GM10266 (cell line): ENCODE measurements around the gene CD274.
A peak's percentile ranks its signal among the peaks of the same experiment; 100 is the strongest.

Experiments used
- DNase-seq: peaks from one replicate; pipeline ENCODE4 v3.0.0; 2012; ENCODE audit errors: extremely low spot score
- CTCF ChIP-seq: IDR thresholded peaks from 2 replicates; pipeline ENCODE4 v1.5.1; 2012; ENCODE audit warnings: mild to moderate bottlenecking, low read depth; ENCODE audit not compliant: control insufficient read depth, insufficient read depth; ENCODE audit errors: missing control alignments

CD274 gene

GRCh38 chr9:5500441-5501235, 50.3 kb downstream of the CD274 start:
- TF ChIP-seq CTCF: no peak
- no peak for DNase-seq

- no peak for DNase-seq
- no peak for TF ChIP-seq CTCF
Observed at GRCh38 chr9:5502553-5502952, 52.2 kb downstream of the CD274 start.

- no peak for DNase-seq
- TF ChIP-seq CTCF: no peak
Observed at GRCh38 chr9:5509573-5509972, 59.2 kb downstream of the CD274 start.

- peak; percentile 31 for DNase-seq
- no peak for TF ChIP-seq CTCF
Observed at GRCh38 chr9:5510360-5510931, 60.1 kb downstream of the CD274 start, which contains the start of gene PDCD1LG2. TSS of gene PDCD1LG2 (plus strand) at chr9:5510531. CDS start at chr9:5522547, 12,016 bp downstream.

GRCh38 chr9:5510989-5511388, 60.6 kb downstream of the CD274 start:
- DNase-seq: no peak
- no peak for TF ChIP-seq CTCF

- DNase-seq: no peak
- TF ChIP-seq CTCF: no peak
Observed at GRCh38 chr9:5511476-5511875, 61.1 kb downstream of the CD274 start.

GRCh38 chr9:5511935-5512580, 61.7 kb downstream of the CD274 start:
- no peak for TF ChIP-seq CTCF
- DNase-seq: no peak
